Astrocyte (in vitro differentiated cells and primary cell): ENCODE results near the gene FBXW7.

Experiments used
- CTCF ChIP-seq: IDR thresholded peaks from 2 replicates; pipeline ENCODE4 v1.5.1; 2011; ENCODE audit warnings: low read depth, mild to moderate bottlenecking, inconsistent platforms, low read length, moderate library complexity; ENCODE audit not compliant: insufficient read depth
- EZH2 ChIP-seq: IDR thresholded peaks from 2 replicates; pipeline ENCODE4 v1.6.1; 2012; ENCODE audit warnings: mild to moderate bottlenecking, low read length, inconsistent platforms; ENCODE audit not compliant: insufficient read depth

GRCh38 chr4:152363086-152363485 is 172.8 kb downstream of the FBXW7 start:
- TF ChIP-seq CTCF (no peak), EZH2 (no peak)
